Endothelial cell of umbilical vein (primary cell): ENCODE measurements around the gene ITPKB. TPM values are rescaled to one million over a fixed set of nuclear protein-coding genes. Genes with fewer than 3 reads are reported as not detected.

Source experiments
- BruUV-seq: library from RNA; stranded (reverse); fragments of 400-500 nt; replicated peaks from 2 replicates; lab custom pipeline; 2021; lab: Mats Ljungman, UMichigan
- CTCF ChIA-PET: fragments of 300-600, 350-600 bp; sonication (Branson Sonifier 250); formaldehyde crosslinking; loops from one replicate; lab custom pipeline; 2021; ENCODE audit warnings: antibody characterized with exemption, inconsistent platforms; lab: Charles Lee
- POLR2A ChIA-PET: fragments of 300-600, 350-600 bp; sonication (Branson Sonifier 250); formaldehyde crosslinking; loops from one replicate; lab custom pipeline; 2021; ENCODE audit warnings: antibody characterized with exemption, inconsistent platforms; lab: Charles Lee
- DNase-seq: peaks from one replicate; pipeline ENCODE4 v3.0.0-alpha.2; 2011; ENCODE audit warnings: low read depth, low spot score
- FAIRE-seq: peaks from 2 replicates; lab custom pipeline; 2011; peaks lifted over from hg19 to GRCh38; lab: Jason Lieb, UNC
- H2AFZ ChIP-seq: 2 replicates; pipeline ENCODE4 v1.6.0; 2012; ENCODE audit warnings: low read depth, low read length, control low read depth, inconsistent platforms
- H3K27ac ChIP-seq: 2 replicates; pipeline ENCODE4 v1.5.1; 2011; ENCODE audit warnings: low read depth, mild to moderate bottlenecking, control low read depth, low read length, moderate library complexity; ENCODE audit not compliant: insufficient read depth
- H3K27me3 ChIP-seq, 2 experiments: 2 replicates each; pipeline versions ENCODE4 v1.6.0 to v1.6.1; 2011; ENCODE audit warnings: low read length in 2 of 2, mixed read lengths in 1 of 2; ENCODE audit not compliant: control insufficient read depth in 2 of 2, insufficient read depth in 2 of 2
- H3K36me3 ChIP-seq, 2 experiments: 2 replicates in 1 of 2; 3 replicates in 1 of 2; pipeline ENCODE4 v1.5.1; 2011; ENCODE audit warnings: low read length in 2 of 2, mild to moderate bottlenecking in 1 of 2, moderate library complexity in 1 of 2; ENCODE audit not compliant: control insufficient read depth in 2 of 2, insufficient read depth in 2 of 2; ENCODE audit errors: extremely low read depth in 1 of 2
- H3K4me1 ChIP-seq: 3 replicates; pipeline ENCODE4 v1.5.1; 2011; ENCODE audit warnings: mild to moderate bottlenecking, low read length; ENCODE audit not compliant: control insufficient read depth, insufficient read depth; ENCODE audit errors: extremely low read depth
- H3K4me2 ChIP-seq: 2 replicates; pipeline ENCODE4 v1.6.1; 2011; ENCODE audit warnings: low read length, control low read depth, mixed read lengths; ENCODE audit not compliant: insufficient read depth
- H3K4me3 ChIP-seq, 3 experiments: fragments of 200-600 bp in 1 of 3; sonication (generic), shearing (Covaris generic) in 1 of 3; replicated peaks in 1 of 3; 2 replicates each; pipeline ENCODE4 v1.5.1; 2011 to 2016; ENCODE audit warnings: control low read depth in 3 of 3, low read length in 3 of 3, mild to moderate bottlenecking in 2 of 3, inconsistent platforms in 1 of 3, low read depth in 1 of 3, moderate library complexity in 1 of 3; ENCODE audit not compliant: insufficient read depth in 1 of 3
- H3K79me2 ChIP-seq: 2 replicates; pipeline ENCODE4 v1.6.0; 2012; ENCODE audit warnings: low read length, inconsistent platforms; ENCODE audit not compliant: control insufficient read depth, insufficient read depth
- H3K9ac ChIP-seq: replicated peaks from 2 replicates; pipeline ENCODE3; 2011; ENCODE audit warnings: low read length, control low read depth; ENCODE audit not compliant: insufficient read depth; ENCODE audit errors: extremely low read depth
- H3K9me1 ChIP-seq: replicated peaks from 3 replicates; pipeline ENCODE4 v1.6.0; 2011; ENCODE audit warnings: mild to moderate bottlenecking, low read length; ENCODE audit not compliant: control insufficient read depth, insufficient read depth; ENCODE audit errors: extremely low read depth
- H3K9me3 ChIP-seq: replicated peaks from 2 replicates; pipeline ENCODE4 v1.5.1; 2012; ENCODE audit warnings: low read length, inconsistent platforms; ENCODE audit not compliant: control insufficient read depth, insufficient read depth
- H4K20me1 ChIP-seq: replicated peaks from 2 replicates; pipeline ENCODE3; 2011; ENCODE audit warnings: mild to moderate bottlenecking, low read length; ENCODE audit not compliant: control insufficient read depth, insufficient read depth; ENCODE audit errors: extremely low read depth
- EZH2 ChIP-seq: IDR thresholded peaks from 2 replicates; pipeline ENCODE4 v1.6.1; 2012; ENCODE audit warnings: borderline replicate concordance, low read depth, mild to moderate bottlenecking, moderate library complexity, low read length, inconsistent platforms; ENCODE audit not compliant: severe bottlenecking
- FOS ChIP-seq: IDR thresholded peaks from 2 replicates; pipeline ENCODE4 v1.6.1; 2011; ENCODE audit warnings: mild to moderate bottlenecking, low read length, moderate library complexity, borderline replicate concordance; ENCODE audit not compliant: insufficient read depth
- GATA2 ChIP-seq: IDR thresholded peaks from 2 replicates; pipeline ENCODE4 v1.7.0; 2011; ENCODE audit warnings: low read depth, mild to moderate bottlenecking, moderate library complexity, mixed read lengths, low read length; ENCODE audit not compliant: insufficient read length, insufficient read depth
- JUN ChIP-seq: IDR thresholded peaks from 2 replicates; pipeline ENCODE4 v1.6.1; 2011; ENCODE audit warnings: borderline replicate concordance, low read depth; ENCODE audit not compliant: insufficient read length, insufficient read depth
- MYC ChIP-seq: IDR thresholded peaks from one replicate; pipeline ENCODE4 v1.6.1; 2011; ENCODE audit warnings: mild to moderate bottlenecking, low read depth, low read length
- POLR2A ChIP-seq: IDR thresholded peaks from 2 replicates; pipeline ENCODE4 v1.6.1; 2012; ENCODE audit warnings: low read depth, mild to moderate bottlenecking, control low read depth, low read length
- POLR2AphosphoS5 ChIP-seq: IDR thresholded peaks from 2 replicates; pipeline ENCODE4 v1.6.1; 2012; ENCODE audit warnings: low read depth, mild to moderate bottlenecking, control low read depth, low read length, moderate library complexity; ENCODE audit not compliant: insufficient read depth
- dilution Hi-C: fragments of 300-500 bp; cut with MboI; formaldehyde crosslinking; loops from one replicate; pipeline ENCODE4 v1.15.0; 2019; ENCODE audit warnings: low sequenced_read_pairs; ENCODE audit not compliant: extremely low pct_ligation_motif_present
- intact Hi-C: fragments of 100-400 bp; cut with micrococcal nuclease; formaldehyde crosslinking; loops from one replicate; pipeline ENCODE4 v1.10.0; 2022
- polyA plus RNA-seq, 4 experiments: library from polyadenylated mRNA; depleted of rRNA in 3 of 4; stranded (reverse) in 3 of 4; unstranded in 1 of 4; fragments of >200 nt; gene quantifications; 2 replicates each; pipeline versions ENCODE4 v1.2.1 to v1.2.3, GENCODE V29; 2011 to 2012; ENCODE audit warnings: missing spikeins in 1 of 4
- total RNA-seq: library from RNA; stranded (reverse); gene quantifications from 2 replicates; pipeline ENCODE4 v1.2.3, GENCODE V29; 2021
- TF ChIP-seq, protein P1 (sequence below), 2 donors: IDR thresholded peaks; 1 replicate in 1 of 2; 2 replicates in 1 of 2; pipeline ENCODE4 v1.5.1; 2011; ENCODE audit warnings: low read length in 2 of 2, mild to moderate bottlenecking in 2 of 2, moderate library complexity in 2 of 2, control low read depth in 1 of 2, inconsistent platforms in 1 of 2, low read depth in 1 of 2; ENCODE audit not compliant: insufficient read depth in 1 of 2; ENCODE audit errors: extremely low read depth in 1 of 2
- TF ChIP-seq, protein P2 (sequence below): IDR thresholded peaks from 2 replicates; pipeline ENCODE4 v1.6.1; 2011; ENCODE audit not compliant: insufficient read depth, insufficient read length

Gene ITPKB
- total and polyA plus RNA-seq, 2 donors (not counting 3 experiments of a cell fraction or from before 2014, with no cell fraction given), result 7.7 to 34.8 TPM

DNA sequence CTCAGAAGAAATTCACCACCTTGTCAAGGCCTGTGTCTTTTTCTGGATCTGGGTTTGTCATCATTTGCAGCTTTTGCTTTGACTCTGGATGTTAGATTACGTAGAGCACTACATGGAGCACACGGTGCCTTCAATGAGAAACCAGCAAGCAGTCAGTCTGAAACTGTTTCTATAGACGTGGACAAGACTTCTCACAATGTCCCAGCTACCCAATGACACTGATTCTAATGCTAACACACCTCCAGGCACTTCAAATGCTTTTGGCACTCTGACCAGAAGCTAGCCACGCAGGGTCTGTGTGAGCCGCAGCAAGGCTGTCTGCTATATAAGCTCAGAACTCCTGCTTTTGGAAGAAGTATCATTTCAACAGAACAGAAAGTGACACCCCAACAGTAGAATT is 38.2 kb downstream of the ITPKB start:
- CTCF ChIA-PET, result no interaction called here
- no peak overlapping the region for H2AFZ ChIP-seq
- no peaks in the 10 kb centered on the region for H4K20me1 ChIP-seq
- TF ChIP-seq FOS (no peak), GATA2 (no peak), POLR2A (no peak), MYC (no peak), POLR2AphosphoS5 (no peak), EZH2 (no peak), JUN (no peak)
- TF ChIP-seq, protein P1, sequence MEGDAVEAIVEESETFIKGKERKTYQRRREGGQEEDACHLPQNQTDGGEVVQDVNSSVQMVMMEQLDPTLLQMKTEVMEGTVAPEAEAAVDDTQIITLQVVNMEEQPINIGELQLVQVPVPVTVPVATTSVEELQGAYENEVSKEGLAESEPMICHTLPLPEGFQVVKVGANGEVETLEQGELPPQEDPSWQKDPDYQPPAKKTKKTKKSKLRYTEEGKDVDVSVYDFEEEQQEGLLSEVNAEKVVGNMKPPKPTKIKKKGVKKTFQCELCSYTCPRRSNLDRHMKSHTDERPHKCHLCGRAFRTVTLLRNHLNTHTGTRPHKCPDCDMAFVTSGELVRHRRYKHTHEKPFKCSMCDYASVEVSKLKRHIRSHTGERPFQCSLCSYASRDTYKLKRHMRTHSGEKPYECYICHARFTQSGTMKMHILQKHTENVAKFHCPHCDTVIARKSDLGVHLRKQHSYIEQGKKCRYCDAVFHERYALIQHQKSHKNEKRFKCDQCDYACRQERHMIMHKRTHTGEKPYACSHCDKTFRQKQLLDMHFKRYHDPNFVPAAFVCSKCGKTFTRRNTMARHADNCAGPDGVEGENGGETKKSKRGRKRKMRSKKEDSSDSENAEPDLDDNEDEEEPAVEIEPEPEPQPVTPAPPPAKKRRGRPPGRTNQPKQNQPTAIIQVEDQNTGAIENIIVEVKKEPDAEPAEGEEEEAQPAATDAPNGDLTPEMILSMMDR (IDR thresholded peaks at IDR 0.05; ENCODE audit: extremely low read depth in 1 of 2, insufficient read depth in 1 of 2, low read depth in 1 of 2, low read length in 2 of 2), result no peak
- TF ChIP-seq, protein P2, sequence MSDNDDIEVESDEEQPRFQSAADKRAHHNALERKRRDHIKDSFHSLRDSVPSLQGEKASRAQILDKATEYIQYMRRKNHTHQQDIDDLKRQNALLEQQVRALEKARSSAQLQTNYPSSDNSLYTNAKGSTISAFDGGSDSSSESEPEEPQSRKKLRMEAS, result no peak
- H3K79me2 ChIP-seq, result no peaks in the 10 kb centered on the region
- peaks cover 0 to 4% of the 10 kb centered on the region in 2 experiments for H3K36me3 ChIP-seq
- H3K4me1 ChIP-seq, result peaks cover 20% of the 10 kb centered on the region
- H3K27me3 ChIP-seq, result no peaks in the 10 kb centered on the region
- no peak for DNase-seq
- intact Hi-C loops, result no loop called here
- H3K4me2 ChIP-seq, result no peak overlapping the region
- no peak for FAIRE-seq
- no peak overlapping the region for H3K9ac ChIP-seq
- no TSS peak for BruUV-seq
- POLR2A ChIA-PET, result interaction anchor here (0.8 kb wide), 1 partner anchor 50 kb away, joined by 3 read pairs; no protein-coding TSS in a partner anchor
- no peaks in the 10 kb centered on the region for H3K9me3 ChIP-seq
- dilution Hi-C loops, result no loop called here
- H3K27ac ChIP-seq, result no peak overlapping the region
- H3K4me3 ChIP-seq, result no peak overlapping the region
- H3K9me1 ChIP-seq, result no peaks in the 10 kb centered on the region
